ENCODE results near the gene TTC9C.

DNA sequence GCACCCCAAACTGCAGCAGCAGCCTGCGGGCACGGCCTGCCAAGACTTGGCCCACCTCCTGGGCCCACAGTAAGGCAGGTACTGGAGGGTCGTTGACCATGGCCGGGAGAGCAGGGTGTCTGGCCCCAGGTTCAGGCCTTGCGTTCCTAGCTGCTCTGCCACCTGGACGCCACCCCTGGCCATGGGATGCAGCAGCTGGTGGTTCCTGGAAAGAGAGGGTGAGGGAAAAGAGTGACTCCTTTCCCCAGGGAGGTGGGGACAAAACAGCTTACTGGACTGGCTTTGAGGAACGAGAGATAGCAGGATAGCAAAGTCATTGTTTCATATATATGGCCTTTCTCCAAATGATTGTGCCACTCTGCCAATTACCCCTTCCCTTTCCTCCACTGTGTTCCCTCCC, 22.9 kb upstream of the TTC9C start:
- TF ChIP-seq, protein P1, sequence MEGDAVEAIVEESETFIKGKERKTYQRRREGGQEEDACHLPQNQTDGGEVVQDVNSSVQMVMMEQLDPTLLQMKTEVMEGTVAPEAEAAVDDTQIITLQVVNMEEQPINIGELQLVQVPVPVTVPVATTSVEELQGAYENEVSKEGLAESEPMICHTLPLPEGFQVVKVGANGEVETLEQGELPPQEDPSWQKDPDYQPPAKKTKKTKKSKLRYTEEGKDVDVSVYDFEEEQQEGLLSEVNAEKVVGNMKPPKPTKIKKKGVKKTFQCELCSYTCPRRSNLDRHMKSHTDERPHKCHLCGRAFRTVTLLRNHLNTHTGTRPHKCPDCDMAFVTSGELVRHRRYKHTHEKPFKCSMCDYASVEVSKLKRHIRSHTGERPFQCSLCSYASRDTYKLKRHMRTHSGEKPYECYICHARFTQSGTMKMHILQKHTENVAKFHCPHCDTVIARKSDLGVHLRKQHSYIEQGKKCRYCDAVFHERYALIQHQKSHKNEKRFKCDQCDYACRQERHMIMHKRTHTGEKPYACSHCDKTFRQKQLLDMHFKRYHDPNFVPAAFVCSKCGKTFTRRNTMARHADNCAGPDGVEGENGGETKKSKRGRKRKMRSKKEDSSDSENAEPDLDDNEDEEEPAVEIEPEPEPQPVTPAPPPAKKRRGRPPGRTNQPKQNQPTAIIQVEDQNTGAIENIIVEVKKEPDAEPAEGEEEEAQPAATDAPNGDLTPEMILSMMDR (IDR thresholded peaks at IDR 0.05), result no peak
- TF ChIP-seq POLR2AphosphoS5 (IDR thresholded peaks at IDR 0.05) (no peak), POLR2A (IDR thresholded peaks at IDR 0.05) (no peak)

Measured in suprapubic skin (tissue), 4 donors.